ENCODE results near the gene EHMT1.
"Not testable (repeated sequence)": the region's sequence is repeated elsewhere in the genome, so short reads cannot be mapped to it uniquely, and the experiment has no call there.

Gene EHMT1

GRCh38 chr9:137615387-137615871, 3.4 kb upstream of the EHMT1 start:
- DNase-seq (ENCODE audit: low spot score) = no peak

- DNase-seq (ENCODE audit: low spot score) = peak; percentile 34
These were observed 639 bp downstream of the EHMT1 start for GRCh38 chr9:137619240-137620047.

GRCh38 chr9:137620048-137620405, 1.2 kb downstream of the EHMT1 start:
- no peak for DNase-seq (ENCODE audit: low spot score)

- no peak for DNase-seq (ENCODE audit: low spot score)
These were observed 1.8 kb downstream of the EHMT1 start for GRCh38 chr9:137620581-137620980.

GRCh38 chr9:137621131-137621757, 2.4 kb downstream of the EHMT1 start:
- no peak for DNase-seq (ENCODE audit: low spot score)

GRCh38 chr9:137622211-137622610, 3.4 kb downstream of the EHMT1 start:
- DNase-seq (ENCODE audit: low spot score) = not testable (repeated sequence)

- no peak for DNase-seq (ENCODE audit: low spot score)
These were observed 7.7 kb downstream of the EHMT1 start for GRCh38 chr9:137626464-137626863.

- DNase-seq (ENCODE audit: low spot score) = not testable (repeated sequence)
These were observed 8.6 kb downstream of the EHMT1 start for GRCh38 chr9:137627406-137627805.

- no peak for DNase-seq (ENCODE audit: low spot score)
These were observed 11.3 kb downstream of the EHMT1 start for GRCh38 chr9:137630126-137630525.

- no peak for DNase-seq (ENCODE audit: low spot score)
These were observed 11.9 kb downstream of the EHMT1 start for GRCh38 chr9:137630679-137631078.

- no peak for DNase-seq (ENCODE audit: low spot score)
These were observed 12.8 kb downstream of the EHMT1 start for GRCh38 chr9:137631345-137632229.

GRCh38 chr9:137632230-137633161, 13.7 kb downstream of the EHMT1 start:
- DNase-seq (ENCODE audit: low spot score) = no peak

- no peak for DNase-seq (ENCODE audit: low spot score)
These were observed 15.2 kb downstream of the EHMT1 start for GRCh38 chr9:137634016-137634415.

GRCh38 chr9:137638680-137639079, 19.9 kb downstream of the EHMT1 start:
- no peak for DNase-seq (ENCODE audit: low spot score)

- DNase-seq (ENCODE audit: low spot score) = peak; percentile 48
These were observed 20.7 kb downstream of the EHMT1 start for GRCh38 chr9:137639303-137640051.

GRCh38 chr9:137640862-137641261, 22.1 kb downstream of the EHMT1 start:
- no peak for DNase-seq (ENCODE audit: low spot score)

GRCh38 chr9:137642118-137642601, 23.4 kb downstream of the EHMT1 start:
- no peak for DNase-seq (ENCODE audit: low spot score)

- no peak for DNase-seq (ENCODE audit: low spot score)
These were observed 24.1 kb downstream of the EHMT1 start for GRCh38 chr9:137642892-137643291.

- DNase-seq (ENCODE audit: low spot score) = no peak
These were observed 25.1 kb downstream of the EHMT1 start for GRCh38 chr9:137643921-137644320.

GRCh38 chr9:137645211-137645610, 26.4 kb downstream of the EHMT1 start:
- DNase-seq (ENCODE audit: low spot score) = no peak
